PFSK-1 (cell line): Measurements from ENCODE around the gene RBM20.

Source experiments
- FOXP2 ChIP-seq: optimal IDR thresholded peaks from 2 replicates; pipeline ENCODE3; 2011; ENCODE audit warnings: borderline replicate concordance, control low read depth, inconsistent platforms; ENCODE audit not compliant: insufficient read depth; ENCODE audit errors: extremely low read length, extremely low read depth
- POLR2AphosphoS5 ChIP-seq: IDR thresholded peaks from 2 replicates; pipeline ENCODE4 v1.6.1; 2012; ENCODE audit warnings: low read depth, mild to moderate bottlenecking, control low read depth, low read length, moderate library complexity
- SIN3A ChIP-seq: IDR thresholded peaks from 2 replicates; pipeline ENCODE4 v1.6.1; 2012; ENCODE audit warnings: mild to moderate bottlenecking, low read length, moderate library complexity, borderline replicate concordance; ENCODE audit not compliant: insufficient read depth
- TAF1 ChIP-seq: IDR thresholded peaks from 2 replicates; pipeline ENCODE4 v1.6.1; 2012; ENCODE audit warnings: low read length, control low read depth, borderline replicate concordance; ENCODE audit not compliant: insufficient read depth
- TF ChIP-seq, protein P1 (sequence below), 2 experiments: IDR thresholded peaks; 2 replicates each; pipeline versions ENCODE4 v1.6.1 to v1.8.0; 2011 to 2012; ENCODE audit warnings: low read depth in 2 of 2, low read length in 2 of 2, control low read depth in 1 of 2, inconsistent platforms in 1 of 2, mild to moderate bottlenecking in 1 of 2, moderate library complexity in 1 of 2; ENCODE audit not compliant: insufficient read depth in 1 of 2

Gene RBM20

DNA sequence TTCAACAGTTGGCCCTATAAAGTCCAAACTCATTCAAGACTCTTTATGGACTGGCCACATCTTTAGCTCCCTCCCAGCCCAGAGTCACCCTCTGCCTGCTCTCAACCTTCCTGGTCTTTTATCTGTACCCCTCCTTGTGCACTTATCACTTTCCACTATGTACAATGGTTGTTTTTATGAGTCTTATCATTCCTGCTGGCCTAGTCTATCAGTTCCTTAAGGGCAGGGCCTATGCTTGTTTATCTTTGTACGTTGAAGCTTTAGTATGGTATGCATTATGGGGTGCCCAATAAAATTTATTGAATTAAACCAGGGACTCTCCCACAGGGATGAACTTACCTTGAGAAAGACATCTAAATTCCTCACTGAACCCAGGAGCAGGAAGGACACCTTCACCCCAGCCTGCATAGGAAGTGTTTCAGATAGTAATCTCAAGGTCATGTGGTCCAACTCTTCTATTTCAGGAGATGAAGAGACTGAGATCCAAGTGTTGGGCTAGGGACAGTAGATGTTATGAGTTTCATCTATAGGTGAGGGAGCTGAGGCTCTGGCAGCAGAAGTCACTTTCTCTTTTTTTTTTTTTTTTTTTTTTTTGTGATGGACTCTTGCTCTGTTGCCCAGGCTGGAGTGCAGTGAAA is 214.3 kb downstream of the RBM20 start:
- TF ChIP-seq SIN3A, result no peak
- no peak for TF ChIP-seq TAF1
- TF ChIP-seq, protein P1, sequence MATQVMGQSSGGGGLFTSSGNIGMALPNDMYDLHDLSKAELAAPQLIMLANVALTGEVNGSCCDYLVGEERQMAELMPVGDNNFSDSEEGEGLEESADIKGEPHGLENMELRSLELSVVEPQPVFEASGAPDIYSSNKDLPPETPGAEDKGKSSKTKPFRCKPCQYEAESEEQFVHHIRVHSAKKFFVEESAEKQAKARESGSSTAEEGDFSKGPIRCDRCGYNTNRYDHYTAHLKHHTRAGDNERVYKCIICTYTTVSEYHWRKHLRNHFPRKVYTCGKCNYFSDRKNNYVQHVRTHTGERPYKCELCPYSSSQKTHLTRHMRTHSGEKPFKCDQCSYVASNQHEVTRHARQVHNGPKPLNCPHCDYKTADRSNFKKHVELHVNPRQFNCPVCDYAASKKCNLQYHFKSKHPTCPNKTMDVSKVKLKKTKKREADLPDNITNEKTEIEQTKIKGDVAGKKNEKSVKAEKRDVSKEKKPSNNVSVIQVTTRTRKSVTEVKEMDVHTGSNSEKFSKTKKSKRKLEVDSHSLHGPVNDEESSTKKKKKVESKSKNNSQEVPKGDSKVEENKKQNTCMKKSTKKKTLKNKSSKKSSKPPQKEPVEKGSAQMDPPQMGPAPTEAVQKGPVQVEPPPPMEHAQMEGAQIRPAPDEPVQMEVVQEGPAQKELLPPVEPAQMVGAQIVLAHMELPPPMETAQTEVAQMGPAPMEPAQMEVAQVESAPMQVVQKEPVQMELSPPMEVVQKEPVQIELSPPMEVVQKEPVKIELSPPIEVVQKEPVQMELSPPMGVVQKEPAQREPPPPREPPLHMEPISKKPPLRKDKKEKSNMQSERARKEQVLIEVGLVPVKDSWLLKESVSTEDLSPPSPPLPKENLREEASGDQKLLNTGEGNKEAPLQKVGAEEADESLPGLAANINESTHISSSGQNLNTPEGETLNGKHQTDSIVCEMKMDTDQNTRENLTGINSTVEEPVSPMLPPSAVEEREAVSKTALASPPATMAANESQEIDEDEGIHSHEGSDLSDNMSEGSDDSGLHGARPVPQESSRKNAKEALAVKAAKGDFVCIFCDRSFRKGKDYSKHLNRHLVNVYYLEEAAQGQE (IDR thresholded peaks at IDR 0.05; ENCODE audit: insufficient read depth in 1 of 2, low read depth in 2 of 2, low read length in 2 of 2), result no peak
- no peak for TF ChIP-seq POLR2AphosphoS5
- TF ChIP-seq FOXP2, result no peak

DNA sequence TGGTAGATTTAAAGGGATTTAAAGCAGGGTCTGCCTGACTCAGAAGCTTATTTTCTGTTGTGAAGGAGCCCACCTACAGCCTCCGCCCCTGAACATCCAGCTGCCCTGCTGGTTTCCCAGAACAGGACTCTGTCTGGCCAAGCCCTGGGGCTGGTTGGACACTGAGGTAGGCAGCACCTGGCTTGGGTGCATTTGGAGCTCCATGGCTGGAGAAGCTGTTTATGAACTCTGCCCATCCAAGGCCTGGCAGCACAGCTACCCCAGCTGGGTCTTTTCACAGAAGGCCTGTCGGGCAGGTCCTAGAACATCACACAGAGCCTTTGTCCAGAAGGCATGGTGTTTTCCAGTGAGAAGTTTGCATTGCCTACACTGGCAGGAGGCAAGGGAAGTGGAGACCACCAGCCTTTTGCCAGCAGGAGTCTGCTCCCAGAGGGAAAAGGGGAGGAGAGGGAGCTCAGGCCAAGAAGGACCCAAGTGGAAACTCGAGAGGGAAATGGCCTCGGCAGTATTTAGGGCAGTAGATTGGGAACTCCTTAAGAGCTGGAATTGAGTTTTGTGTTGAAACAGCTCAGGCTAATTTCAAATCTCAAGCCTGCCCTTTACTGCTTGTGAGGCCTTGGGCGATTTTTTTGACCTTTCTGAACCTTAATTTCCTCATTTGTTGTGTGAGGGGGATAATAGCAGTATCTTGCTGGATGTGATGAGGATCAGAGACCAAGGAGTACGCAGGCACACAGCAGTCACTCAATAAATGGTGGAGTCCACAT is 215.3 kb downstream of the RBM20 start:
- no peak for TF ChIP-seq FOXP2

DNA sequence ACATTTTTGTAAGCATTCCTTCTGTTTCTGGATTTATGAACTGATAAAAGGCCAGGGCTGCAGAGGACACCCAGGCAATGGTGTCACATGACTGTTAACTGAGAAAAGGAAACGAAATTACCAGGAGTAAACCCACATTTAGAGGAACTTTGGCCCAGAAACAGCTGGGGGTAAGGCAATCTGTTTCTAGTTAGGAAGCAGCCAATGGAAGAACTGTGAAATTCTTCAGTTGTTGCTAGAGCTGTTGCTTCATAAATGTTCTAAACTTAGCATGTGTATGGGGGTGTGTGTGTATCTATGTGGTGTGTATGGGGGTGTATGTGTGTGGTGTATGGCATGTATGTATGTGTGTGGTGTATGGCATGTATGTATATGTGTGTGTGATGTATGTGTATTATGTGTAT is 215.8 kb downstream of the RBM20 start:
- TF ChIP-seq FOXP2 (no peak), SIN3A (no peak), POLR2AphosphoS5 (no peak), TAF1 (no peak)
- TF ChIP-seq, protein P1 (IDR thresholded peaks at IDR 0.05; ENCODE audit: insufficient read depth in 1 of 2, low read depth in 2 of 2, low read length in 2 of 2), result no peak

DNA sequence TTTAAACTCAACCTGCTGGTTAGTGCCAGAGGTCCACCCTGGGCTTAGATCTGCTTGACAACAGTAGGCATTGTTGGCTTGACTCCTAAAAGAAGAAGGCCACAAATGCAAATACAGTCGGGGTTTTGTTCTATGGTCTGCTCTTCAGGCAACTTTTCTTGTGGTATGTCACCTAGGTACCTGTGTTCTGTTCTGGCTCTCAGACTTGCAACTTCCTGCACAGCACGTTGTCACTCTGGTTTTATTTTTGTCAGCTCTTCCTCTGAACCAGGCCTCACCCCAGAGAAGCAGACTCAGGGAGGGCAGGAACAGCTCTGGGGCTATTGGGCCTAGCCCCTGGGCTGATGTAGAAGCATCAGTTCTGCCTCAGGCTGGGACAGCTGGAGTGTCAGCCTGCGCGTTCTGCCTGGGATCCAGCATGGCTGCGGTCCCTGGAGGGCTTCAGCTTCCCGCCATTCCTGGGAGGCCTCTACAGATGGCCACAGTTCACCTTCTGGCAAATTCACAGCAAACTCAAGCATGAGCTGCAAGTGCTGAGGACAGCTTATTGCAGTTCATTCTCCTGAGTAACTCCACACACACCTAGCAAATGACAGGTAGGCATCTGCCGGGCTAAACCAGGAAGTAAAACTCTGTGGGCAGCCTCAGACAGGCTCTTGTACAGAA is 216.6 kb downstream of the RBM20 start:
- no peak for TF ChIP-seq POLR2AphosphoS5
- no peak for TF ChIP-seq SIN3A
- TF ChIP-seq FOXP2, result no peak
- TF ChIP-seq, protein P1 (IDR thresholded peaks at IDR 0.05; ENCODE audit: insufficient read depth in 1 of 2, low read depth in 2 of 2, low read length in 2 of 2), result no peak
- TF ChIP-seq TAF1, result no peak

DNA sequence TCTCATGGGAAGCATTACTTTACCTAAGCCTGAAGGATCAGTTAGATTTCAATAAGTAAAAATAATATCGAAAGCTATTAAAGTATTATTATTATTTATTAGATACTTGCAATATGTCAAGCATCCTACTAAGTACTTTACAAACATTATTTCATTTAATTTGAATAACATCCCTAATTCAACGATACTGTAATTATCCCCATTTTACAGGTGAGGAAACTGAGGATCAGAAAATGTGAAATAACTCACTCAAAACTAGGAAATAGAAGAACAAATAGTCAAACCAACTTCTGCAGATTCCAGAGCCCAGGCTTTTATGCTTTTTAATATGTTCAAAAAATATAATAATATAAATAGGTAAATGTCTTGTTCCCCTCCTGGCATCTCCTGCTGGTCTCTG is 217.3 kb downstream of the RBM20 start:
- no peak for TF ChIP-seq POLR2AphosphoS5
- no peak for TF ChIP-seq TAF1
- TF ChIP-seq FOXP2, result no peak
- TF ChIP-seq, protein P1 (IDR thresholded peaks at IDR 0.05; ENCODE audit: insufficient read depth in 1 of 2, low read depth in 2 of 2, low read length in 2 of 2), result no peak
- TF ChIP-seq SIN3A, result no peak
